SK-N-MC (cell line): Measurements from ENCODE around the gene ZCCHC24.

ENCODE experiments used
- DNase-seq: peaks from one replicate; pipeline ENCODE4 v3.0.0-alpha.2; 2011; ENCODE audit warnings: low read depth, low spot score
- H3K27ac ChIP-seq: fragments of 200-600 bp; sonication (generic); 2 replicates; pipeline ENCODE4 v1.5.1; 2016; ENCODE audit warnings: mixed run types
- H3K36me3 ChIP-seq: fragments of 200-600 bp; sonication (generic); 2 replicates; pipeline ENCODE4 v1.6.1; 2017; ENCODE audit warnings: antibody characterized with exemption, low read length, mixed read lengths; ENCODE audit not compliant: insufficient read depth
- H3K4me3 ChIP-seq: fragments of 200-600 bp; sonication (generic); 2 replicates; pipeline ENCODE4 v1.5.1; 2016
- H3K9ac ChIP-seq: fragments of 200-600 bp; sonication (generic); 2 replicates; pipeline ENCODE4 v1.8.0; 2017; ENCODE audit warnings: mixed run types, mixed read lengths; ENCODE audit not compliant: insufficient read length
- H3K9me3 ChIP-seq: fragments of 200-600 bp; sonication (generic); 2 replicates; pipeline ENCODE4 v1.6.1; 2017; ENCODE audit warnings: low read depth, mild to moderate bottlenecking, antibody characterized with exemption, low read length, moderate library complexity, mixed read lengths
- EZH2 ChIP-seq: fragments of 200-600 bp; sonication (generic); IDR thresholded peaks from one replicate; pipeline ENCODE4 v1.6.1; 2017; ENCODE audit warnings: antibody characterized with exemption
- FOXP2 ChIP-seq: optimal IDR thresholded peaks from 2 replicates; pipeline ENCODE3; 2011; ENCODE audit warnings: mild to moderate bottlenecking, moderate library complexity; ENCODE audit not compliant: insufficient read depth; ENCODE audit errors: extremely low read length, control extremely low read depth
- POLR2AphosphoS5 ChIP-seq: IDR thresholded peaks from 2 replicates; pipeline ENCODE4 v1.6.1; 2012; ENCODE audit warnings: mild to moderate bottlenecking, low read depth, low read length, borderline replicate concordance

Gene ZCCHC24

DNA sequence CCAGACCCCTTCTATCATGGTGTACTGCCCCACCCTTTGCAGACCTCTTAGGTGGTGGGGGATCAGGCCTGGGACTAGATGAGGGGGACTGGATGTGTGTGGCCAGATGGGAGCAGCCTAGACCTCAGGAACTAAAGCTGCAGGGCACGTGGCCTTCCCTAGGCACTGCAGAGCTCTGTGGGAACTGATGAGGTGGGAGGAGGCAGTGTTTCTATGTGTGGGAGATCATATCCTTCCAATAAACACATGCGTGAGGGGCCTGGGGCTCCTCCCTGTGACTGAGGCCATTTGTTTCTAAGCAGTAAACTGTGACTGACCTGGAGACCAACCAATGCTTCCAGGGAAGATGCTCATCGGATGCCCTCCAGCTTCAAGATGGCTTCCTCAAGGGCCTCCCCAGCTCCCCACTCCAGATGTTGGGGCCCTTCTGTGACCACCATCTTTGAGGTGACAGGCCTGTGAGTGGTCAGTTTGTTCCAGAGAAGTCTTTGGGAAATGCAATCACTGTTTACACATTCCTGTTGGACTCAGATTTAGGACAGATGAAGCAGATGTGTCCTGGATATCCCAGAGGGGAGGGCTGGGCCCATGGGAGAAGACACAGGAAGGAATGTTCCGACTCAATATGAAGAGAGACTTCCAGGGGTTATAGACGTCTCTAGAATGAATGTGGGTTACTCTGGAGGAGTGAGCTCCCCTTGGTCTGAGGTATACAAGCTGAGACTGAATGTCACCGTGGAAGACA, 23.6 kb upstream of the ZCCHC24 start:
- TF ChIP-seq FOXP2: no peak
- H3K27ac ChIP-seq: no peak overlapping the region
- H3K9ac ChIP-seq: no peak overlapping the region
- no peak overlapping the region for H3K4me3 ChIP-seq
- DNase-seq: no peak
- H3K9me3 ChIP-seq: no peaks in the 10 kb centered on the region
- no peaks in the 10 kb centered on the region for H3K36me3 ChIP-seq

DNA sequence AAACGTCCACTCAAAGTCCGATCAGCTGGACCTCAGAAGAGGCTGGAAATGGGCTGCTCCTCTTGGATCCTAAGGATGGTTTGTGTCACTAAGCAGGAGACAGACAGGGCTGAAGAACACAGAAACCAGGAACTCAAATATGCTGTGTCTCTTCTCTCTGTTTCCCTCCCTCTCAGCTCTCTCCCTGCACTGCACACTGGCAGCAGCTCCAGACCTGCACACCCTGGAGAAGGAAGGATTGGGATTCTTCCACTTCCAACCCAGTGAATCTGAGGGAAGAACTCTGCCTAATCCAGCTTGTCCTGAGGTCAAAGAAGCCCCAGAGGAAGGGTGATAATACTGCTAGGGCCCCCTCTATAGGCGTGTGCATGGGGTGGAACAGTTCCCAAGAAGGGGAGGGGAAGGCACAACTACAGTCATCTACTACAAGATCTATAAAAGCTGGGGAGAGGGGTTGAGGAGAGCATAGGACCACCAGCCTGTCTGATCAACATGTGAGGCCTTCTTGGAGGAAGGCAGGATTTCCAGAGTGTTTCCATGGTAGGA, 22.7 kb upstream of the ZCCHC24 start:
- H3K9me3 ChIP-seq: no peaks in the 10 kb centered on the region
- TF ChIP-seq EZH2: no peak
- DNase-seq: no peak
- H3K27ac ChIP-seq: no peak overlapping the region
- H3K36me3 ChIP-seq: no peaks in the 10 kb centered on the region
- H3K4me3 ChIP-seq: no peak overlapping the region
- no peak overlapping the region for H3K9ac ChIP-seq

DNA sequence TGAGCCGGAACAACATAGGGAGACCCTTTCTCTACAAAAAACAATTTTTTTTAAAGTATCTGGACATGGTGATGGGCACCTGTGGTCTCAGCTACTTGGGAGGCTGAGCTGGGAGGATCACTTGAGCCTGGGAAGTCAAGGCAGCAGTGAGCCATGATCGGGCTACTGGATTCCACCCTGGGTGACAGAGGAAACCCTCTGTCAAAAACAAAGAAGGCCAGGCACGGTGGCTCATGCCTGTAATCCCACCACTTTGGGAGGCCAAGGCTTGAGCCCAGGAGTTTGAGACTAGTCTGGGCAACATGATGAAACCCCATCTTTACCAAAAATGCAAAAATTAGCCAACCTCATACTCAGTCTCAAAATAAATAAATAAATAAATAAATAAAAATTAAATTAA, 19.9 kb upstream of the ZCCHC24 start:
- Histone ChIP-seq H3K27ac (no peak overlapping the region), H3K36me3 (no peaks in the 10 kb centered on the region), H3K9ac (no peak overlapping the region), H3K4me3 (no peak overlapping the region), H3K9me3 (no peaks in the 10 kb centered on the region)
- TF ChIP-seq FOXP2 (no peak), EZH2 (no peak), POLR2AphosphoS5 (no peak)
- DNase-seq: no peak

DNA sequence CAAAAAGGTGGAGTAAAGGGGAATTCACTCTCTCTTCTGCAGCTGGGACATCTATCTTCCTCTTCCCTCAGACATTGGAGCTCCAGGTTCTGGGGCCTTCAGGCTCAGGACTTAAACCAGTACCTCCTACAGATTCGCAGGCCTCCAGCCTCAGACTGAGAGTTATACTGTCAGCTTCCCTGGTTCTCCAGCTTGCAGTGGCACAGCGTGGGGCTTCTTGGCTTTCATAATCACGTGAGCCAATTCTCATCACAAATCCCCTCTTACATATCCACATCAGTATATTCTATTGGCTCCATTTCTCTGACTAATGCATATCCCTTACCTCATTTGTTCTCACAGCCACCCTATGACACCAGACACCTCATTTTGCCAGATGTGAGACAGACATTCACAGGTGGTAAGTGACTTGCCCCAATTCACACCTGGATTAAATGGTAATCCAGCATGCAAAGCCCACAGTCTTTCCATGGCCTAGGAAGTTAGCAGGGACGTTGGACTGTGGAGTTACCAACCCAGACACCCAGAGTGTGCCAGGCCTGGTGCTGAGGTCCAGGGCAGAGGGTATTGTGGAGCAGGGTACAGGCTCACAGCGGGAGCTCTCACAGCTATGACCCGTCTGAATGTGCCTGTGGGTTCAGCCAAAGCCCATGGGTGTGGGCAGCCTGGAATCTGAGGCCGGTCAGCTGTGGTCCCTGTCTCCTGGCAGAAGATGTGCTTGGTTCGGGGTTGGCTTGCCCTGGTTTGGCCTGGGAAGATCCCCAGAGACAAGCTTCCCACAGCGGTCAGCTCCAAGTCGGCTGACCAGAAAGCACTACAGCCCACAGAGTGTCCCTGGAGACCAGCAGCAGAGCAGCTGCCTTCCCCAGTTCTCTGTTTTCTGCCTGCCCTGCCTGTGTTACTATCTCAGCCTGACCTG, 18.4 kb upstream of the ZCCHC24 start:
- DNase-seq: no peak
- TF ChIP-seq FOXP2 (no peak), POLR2AphosphoS5 (no peak), EZH2 (no peak)
- no peak overlapping the region for H3K27ac ChIP-seq

DNA sequence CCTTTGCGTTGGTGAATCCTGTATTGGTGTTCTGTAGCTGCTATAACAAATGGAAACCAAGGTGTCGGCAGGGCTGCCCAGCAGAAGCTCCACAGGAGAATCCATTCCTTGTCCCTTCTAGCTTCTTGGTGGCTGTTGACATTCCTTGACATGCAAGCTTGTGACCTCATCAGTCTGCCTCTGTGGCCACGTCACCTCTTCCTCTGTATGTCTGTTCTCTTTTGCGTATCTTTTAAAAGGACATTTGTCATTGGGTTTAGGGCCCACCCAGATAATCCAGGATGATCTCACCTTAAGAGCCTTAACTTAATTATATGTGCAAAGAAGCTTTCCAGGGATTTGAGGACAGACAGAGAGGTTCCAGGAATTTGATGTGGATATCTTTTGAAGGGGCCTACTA, 15.3 kb upstream of the ZCCHC24 start:
- Histone ChIP-seq H3K27ac (no peak overlapping the region), H3K4me3 (no peak overlapping the region), H3K9ac (no peak overlapping the region), H3K9me3 (no peaks in the 10 kb centered on the region), H3K36me3 (no peaks in the 10 kb centered on the region)
- TF ChIP-seq EZH2 (no peak), POLR2AphosphoS5 (no peak), FOXP2 (no peak)
- no peak for DNase-seq

More for the DNA sequence above, 18.4 kb upstream of the ZCCHC24 start:
- H3K9me3 ChIP-seq: no peaks in the 10 kb centered on the region
- H3K9ac ChIP-seq: no peak overlapping the region
- H3K4me3 ChIP-seq: no peak overlapping the region
- H3K36me3 ChIP-seq: no peaks in the 10 kb centered on the region

DNA sequence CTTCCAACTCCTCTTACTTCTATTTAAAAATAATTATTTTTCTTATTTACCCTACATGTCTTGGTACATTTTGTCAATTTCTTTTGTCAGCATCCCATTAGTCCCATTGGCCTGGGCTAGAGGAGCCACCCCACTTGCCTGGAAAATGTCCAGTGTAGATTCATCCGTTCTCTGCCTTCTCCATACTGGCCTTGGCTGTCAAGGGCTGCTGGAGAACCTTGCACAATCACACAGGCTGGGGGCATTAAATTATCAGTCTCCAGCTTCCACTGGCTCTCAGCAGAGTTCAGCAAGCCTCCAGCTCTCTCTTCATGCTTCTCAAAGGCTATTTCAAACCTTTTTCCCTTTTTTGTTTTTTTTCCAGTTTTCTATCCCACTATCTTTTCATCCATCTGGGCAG, 13.8 kb upstream of the ZCCHC24 start:
- no peak overlapping the region for H3K4me3 ChIP-seq
- DNase-seq: no peak
- H3K9ac ChIP-seq: no peak overlapping the region
- no peaks in the 10 kb centered on the region for H3K36me3 ChIP-seq
- no peaks in the 10 kb centered on the region for H3K9me3 ChIP-seq
- TF ChIP-seq EZH2 (no peak), FOXP2 (no peak), POLR2AphosphoS5 (no peak)
- no peak overlapping the region for H3K27ac ChIP-seq

DNA sequence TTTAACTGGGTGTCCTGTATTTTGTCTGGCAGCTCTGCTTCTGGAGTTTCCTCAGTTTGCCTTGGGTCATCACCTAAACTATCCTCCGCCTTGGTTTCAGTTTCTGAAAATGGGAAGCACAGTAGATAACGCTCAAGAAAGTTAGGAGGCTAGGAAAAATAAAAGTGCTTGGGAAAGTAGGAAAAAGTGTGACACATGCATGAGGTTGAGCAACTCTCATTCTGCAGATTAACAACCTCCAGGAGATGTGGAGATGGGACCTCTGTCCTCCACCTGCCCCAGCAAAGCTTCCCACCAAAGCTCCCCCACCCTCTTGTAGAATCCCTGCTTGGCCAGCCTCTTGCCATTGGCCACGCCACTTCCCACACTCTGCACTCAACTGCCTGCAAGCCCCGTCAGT, 13.1 kb upstream of the ZCCHC24 start:
- Histone ChIP-seq H3K4me3 (no peak overlapping the region), H3K9me3 (no peaks in the 10 kb centered on the region), H3K27ac (no peak overlapping the region), H3K9ac (no peak overlapping the region), H3K36me3 (no peaks in the 10 kb centered on the region)
- DNase-seq: no peak
- TF ChIP-seq EZH2: no peak
- no peak for TF ChIP-seq FOXP2
- TF ChIP-seq POLR2AphosphoS5: no peak

DNA sequence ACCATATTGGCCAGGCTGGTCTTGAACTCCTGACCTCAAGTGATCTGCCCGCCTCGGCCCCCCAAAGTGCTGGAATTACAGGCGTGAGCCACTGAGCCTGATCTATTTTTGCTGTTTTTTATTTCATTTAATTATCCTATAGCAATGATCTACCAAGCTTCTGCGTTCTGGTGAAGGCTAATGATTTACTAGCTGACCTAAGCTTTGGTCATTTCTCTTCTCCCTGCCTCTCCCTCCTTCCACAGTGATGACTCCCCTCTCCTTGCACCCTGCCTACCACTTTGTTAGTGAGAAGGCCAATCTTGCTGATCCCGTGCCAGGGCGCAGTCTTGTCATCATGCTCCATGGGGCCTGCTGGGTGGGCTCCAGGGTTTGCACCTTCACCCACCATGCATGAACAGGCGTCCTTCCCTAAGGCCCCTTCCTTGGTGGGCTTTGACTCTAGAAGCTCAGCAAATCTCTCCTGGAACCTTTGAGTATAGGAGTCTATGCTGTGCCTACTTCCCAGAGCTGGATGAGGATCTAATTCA, 11.9 kb upstream of the ZCCHC24 start:
- no peak overlapping the region for H3K4me3 ChIP-seq
- no peak overlapping the region for H3K9ac ChIP-seq
- TF ChIP-seq FOXP2: no peak
- TF ChIP-seq POLR2AphosphoS5: no peak
- TF ChIP-seq EZH2: no peak
- H3K9me3 ChIP-seq: no peaks in the 10 kb centered on the region
- DNase-seq: no peak
- H3K27ac ChIP-seq: no peak overlapping the region
- no peaks in the 10 kb centered on the region for H3K36me3 ChIP-seq

DNA sequence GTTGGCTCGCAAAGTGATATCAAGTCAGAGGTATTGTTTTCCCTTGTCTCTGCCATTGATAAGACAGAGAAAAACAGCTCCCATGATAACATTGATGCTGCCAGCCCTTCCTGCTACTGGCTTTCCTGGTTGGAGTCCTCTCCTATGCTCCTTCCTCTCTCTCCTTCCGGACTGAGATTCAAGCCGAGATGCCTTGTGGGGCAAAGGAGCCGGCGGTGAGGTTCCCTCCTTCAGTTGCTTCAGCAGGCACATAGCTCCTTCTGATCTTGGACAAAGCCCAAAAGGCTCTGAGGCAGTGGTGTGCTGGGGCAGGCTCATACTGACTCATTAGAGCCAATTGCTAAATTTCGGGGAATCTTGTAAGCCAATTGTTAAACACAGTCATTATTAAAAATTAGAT, 8.8 kb upstream of the ZCCHC24 start:
- DNase-seq: no peak
- Histone ChIP-seq H3K4me3 (no peak overlapping the region), H3K9me3 (no peaks in the 10 kb centered on the region), H3K36me3 (no peaks in the 10 kb centered on the region), H3K27ac (no peak overlapping the region), H3K9ac (no peak overlapping the region)
- TF ChIP-seq POLR2AphosphoS5 (no peak), EZH2 (no peak), FOXP2 (no peak)
